ENCODE data around the gene NSD1.
"Not testable (repeated sequence)": the region's sequence is repeated elsewhere in the genome, so short reads cannot be mapped to it uniquely, and the experiment has no call there.

Gene NSD1

GRCh38 chr5:177328545-177329231, 195.1 kb downstream of the NSD1 start:
- no peak for DNase-seq (ENCODE audit: low read depth in 3 of 3)

GRCh38 chr5:177329883-177330282, 196.3 kb downstream of the NSD1 start:
- DNase-seq (ENCODE audit: low read depth in 3 of 3): no peak

GRCh38 chr5:177330991-177331842, 197.6 kb downstream of the NSD1 start:
- no peak for DNase-seq (ENCODE audit: low read depth in 3 of 3)

GRCh38 chr5:177332031-177332895, 198.7 kb downstream of the NSD1 start:
- no peak for DNase-seq (ENCODE audit: low read depth in 3 of 3)

- no peak for DNase-seq (ENCODE audit: low read depth in 3 of 3)
These were observed 199.3 kb downstream of the NSD1 start for GRCh38 chr5:177332896-177333260.

GRCh38 chr5:177333420-177334154, 200.0 kb downstream of the NSD1 start:
- no peak for DNase-seq (ENCODE audit: low read depth in 3 of 3)

GRCh38 chr5:177334155-177334551, 200.6 kb downstream of the NSD1 start:
- DNase-seq (ENCODE audit: low read depth in 3 of 3): no peak

- no peak for DNase-seq (ENCODE audit: low read depth in 3 of 3)
These were observed 201.5 kb downstream of the NSD1 start for GRCh38 chr5:177334781-177335700.

GRCh38 chr5:177335701-177336065, 202.1 kb downstream of the NSD1 start:
- no peak for DNase-seq (ENCODE audit: low read depth in 3 of 3)

GRCh38 chr5:177336112-177336511, 202.5 kb downstream of the NSD1 start:
- DNase-seq (ENCODE audit: low read depth in 3 of 3): no peak

GRCh38 chr5:177336603-177337494, 203.3 kb downstream of the NSD1 start:
- no peak for DNase-seq (ENCODE audit: low read depth in 3 of 3)

GRCh38 chr5:177338251-177339106, 204.9 kb downstream of the NSD1 start:
- no peak for DNase-seq (ENCODE audit: low read depth in 3 of 3)

- DNase-seq (ENCODE audit: low read depth in 3 of 3): no peak
These were observed 205.6 kb downstream of the NSD1 start for GRCh38 chr5:177339107-177339638.

- not testable (repeated sequence) for DNase-seq (ENCODE audit: low read depth in 3 of 3)
These were observed 209.4 kb downstream of the NSD1 start for GRCh38 chr5:177343000-177343399.

GRCh38 chr5:177343777-177344176, 210.2 kb downstream of the NSD1 start:
- DNase-seq (ENCODE audit: low read depth in 3 of 3): no peak

GRCh38 chr5:177344891-177345290, 211.3 kb downstream of the NSD1 start:
- DNase-seq (ENCODE audit: low read depth in 3 of 3): no peak

- no peak for DNase-seq (ENCODE audit: low read depth in 3 of 3)
These were observed 213.2 kb downstream of the NSD1 start for GRCh38 chr5:177346820-177347219.

- no peak for DNase-seq (ENCODE audit: low read depth in 3 of 3)
These were observed 214.1 kb downstream of the NSD1 start for GRCh38 chr5:177347699-177348098.

GRCh38 chr5:177349362-177349647, 215.7 kb downstream of the NSD1 start:
- no peak for DNase-seq (ENCODE audit: low read depth in 3 of 3)

Data from stimulated activated CD4-positive, alpha-beta T cell treated with anti-CD3 and anti-CD28 coated beads, TNF-alpha, amount 100 ng/mL, for 4 hours (primary cell).